K562 (cell line): ENCODE measurements around the gene MIS18A. TPM values are rescaled to one million over a fixed set of nuclear protein-coding genes. Genes with fewer than 3 reads are reported as not detected.

Experiments used
- ATAC-seq: fragments of 200-7000 bp; cut with Tn5 transposase; 3 replicates; pipeline ENCODE4 v1.9.1; 2020; ENCODE audit warnings: moderate library complexity
- BruUV-seq: library from RNA; stranded (reverse); fragments of 400-500 nt; replicated peaks from 2 replicates; lab custom pipeline; 2021; lab: Mats Ljungman, UMichigan
- CTCF ChIA-PET: fragments of 300-600 bp; formaldehyde crosslinking; extraction: SDS; loops from one replicate; lab custom pipeline; 2021; ENCODE audit warnings: low intra/inter-chr PET ratio; lab: Yijun Ruan, JAX
- POLR2A ChIA-PET: fragments of 300-600, 350-650 bp; sonication (Branson Sonifier 250); formaldehyde crosslinking; extraction: SDS; loops from one replicate; lab custom pipeline; 2021; ENCODE audit warnings: antibody characterized with exemption, inconsistent platforms; lab: Yijun Ruan, JAX
- DNase-seq, 4 experiments: peaks; one replicate each; pipeline versions ENCODE4 v3.0.0 to v3.0.0-alpha.2; 2011 to 2018; ENCODE audit warnings: low spot score in 3 of 4, mixed read lengths in 3 of 4; ENCODE audit errors: extremely low read depth in 1 of 4
- FAIRE-seq: peaks from 2 replicates; lab custom pipeline; 2011; peaks lifted over from hg19 to GRCh38; lab: Jason Lieb, UNC
- H2AFZ ChIP-seq: 2 replicates; pipeline ENCODE4 v1.6.0; 2011; ENCODE audit warnings: low read depth, low read length, control low read depth, inconsistent platforms
- H3K27ac ChIP-seq: fragments of 200-600 bp; 3 replicates; pipeline ENCODE4 v1.8.0; 2011; ENCODE audit warnings: low read depth, mild to moderate bottlenecking, control low read depth, inconsistent platforms, low read length, moderate library complexity, mixed read lengths; ENCODE audit errors: extremely low read depth
- H3K27me3 ChIP-seq, 2 experiments: fragments of 300-600 bp in 1 of 2; 2 replicates in 1 of 2; 3 replicates in 1 of 2; pipeline versions ENCODE4 v1.6.0 to v1.8.0; 2011; ENCODE audit warnings: inconsistent platforms in 2 of 2, low read length in 2 of 2, mild to moderate bottlenecking in 1 of 2, mixed read lengths in 1 of 2, moderate library complexity in 1 of 2; ENCODE audit not compliant: control insufficient read depth in 2 of 2, insufficient read depth in 2 of 2
- H3K36me3 ChIP-seq: fragments of 300-600 bp; 3 replicates; pipeline ENCODE4 v1.8.0; 2011; ENCODE audit warnings: mild to moderate bottlenecking, low read length, inconsistent platforms; ENCODE audit not compliant: control insufficient read depth, insufficient read depth
- H3K4me1 ChIP-seq, 2 experiments: fragments of 200-600 bp in 1 of 2; replicated peaks in 1 of 2; 2 replicates in 1 of 2; 3 replicates in 1 of 2; pipeline versions ENCODE4 v1.5.1 to v1.8.0; 2011; ENCODE audit warnings: inconsistent platforms in 2 of 2, low read length in 2 of 2, mild to moderate bottlenecking in 1 of 2, mixed read lengths in 1 of 2, moderate library complexity in 1 of 2; ENCODE audit not compliant: control insufficient read depth in 2 of 2, insufficient read depth in 2 of 2
- H3K4me2 ChIP-seq: 2 replicates; pipeline ENCODE4 v1.6.1; 2011; ENCODE audit warnings: low read length, control low read depth, inconsistent platforms, mixed read lengths; ENCODE audit not compliant: insufficient read depth
- H3K4me3 ChIP-seq: fragments of 200-600 bp; sonication (generic), shearing (Covaris generic); 2 replicates; pipeline ENCODE4 v1.5.1; 2016; ENCODE audit warnings: control low read depth, inconsistent platforms
- H3K79me2 ChIP-seq: fragments of 200-600 bp; 3 replicates; pipeline ENCODE4 v1.8.0; 2011; ENCODE audit warnings: low read length, inconsistent platforms; ENCODE audit not compliant: control insufficient read depth, insufficient read depth
- H3K9ac ChIP-seq, 2 experiments: 2 replicates each; pipeline versions ENCODE4 v1.6.0 to v1.6.1; 2011; ENCODE audit warnings: low read depth in 2 of 2, low read length in 2 of 2, control low read depth in 1 of 2, inconsistent platforms in 1 of 2, mild to moderate bottlenecking in 1 of 2, mixed read lengths in 1 of 2; ENCODE audit not compliant: insufficient read depth in 1 of 2
- H3K9me1 ChIP-seq: one replicate; pipeline ENCODE4 v1.6.0; 2011; ENCODE audit warnings: inconsistent platforms, mild to moderate bottlenecking, low read length, moderate library complexity; ENCODE audit not compliant: control insufficient read depth, insufficient read depth
- H3K9me3 ChIP-seq: replicated peaks from 2 replicates; pipeline ENCODE4 v1.5.1; 2011; ENCODE audit warnings: low read depth, low read length, inconsistent platforms; ENCODE audit not compliant: control insufficient read depth, insufficient read depth
- H4K20me1 ChIP-seq: replicated peaks from 2 replicates; pipeline ENCODE4 v1.6.1; 2011; ENCODE audit warnings: low read length, inconsistent platforms, mixed read lengths; ENCODE audit not compliant: control insufficient read depth, insufficient read depth
- CREB1 ChIP-seq, 2 experiments: sonication (generic) in 1 of 2; formaldehyde crosslinking in 1 of 2; IDR thresholded peaks; 2 replicates each; pipeline versions ENCODE4 v1.6.1 to v1.8.0; 2012 to 2022; ENCODE audit warnings: inconsistent platforms in 1 of 2, mild to moderate bottlenecking in 1 of 2, missing genetic modification reagents in 1 of 2, moderate library complexity in 1 of 2
- DEAF1 ChIP-seq: fragments of 450-650 bp; formaldehyde crosslinking; IDR thresholded peaks from 2 replicates; pipeline ENCODE4 v1.4.0; 2020; ENCODE audit warnings: mild to moderate bottlenecking, moderate library complexity
- IFI16 ChIP-seq: fragments of 250-450 bp; sonication (Bioruptor Pico); IDR thresholded peaks from 2 replicates; pipeline ENCODE4 v2.1.2; 2022; ENCODE audit warnings: mild to moderate bottlenecking, inconsistent platforms
- IRF2 ChIP-seq: sonication (generic); formaldehyde crosslinking; IDR thresholded peaks from 2 replicates; pipeline ENCODE4 v1.8.1; 2022; ENCODE audit warnings: mild to moderate bottlenecking, missing genetic modification reagents
- LARP7 ChIP-seq: fragments of 450-650 bp; IDR thresholded peaks from 2 replicates; pipeline ENCODE4 v1.6.1; 2016
- MGA ChIP-seq: fragments of 450-650 bp; IDR thresholded peaks from 2 replicates; pipeline ENCODE4 v1.6.1; 2016; ENCODE audit warnings: mild to moderate bottlenecking, moderate library complexity
- RBM14 ChIP-seq: fragments of 200-400 bp; formaldehyde crosslinking; IDR thresholded peaks from 2 replicates; pipeline ENCODE4 v1.6.1; 2018; ENCODE audit warnings: low read depth, mild to moderate bottlenecking, low read length, moderate library complexity, borderline replicate concordance; ENCODE audit not compliant: insufficient read depth
- ZNF184 ChIP-seq: sonication (generic); formaldehyde crosslinking; IDR thresholded peaks from 2 replicates; pipeline ENCODE4 v1.5.0; 2020; ENCODE audit warnings: missing genetic modification reagents
- in situ Hi-C: fragments of 300-500 bp; cut with MboI; formaldehyde crosslinking; loops from 4 replicates; pipeline ENCODE4 v1.15.0; 2018; ENCODE audit warnings: inconsistent platforms, mixed read lengths
- intact Hi-C: fragments of 100-400 bp; cut with micrococcal nuclease; formaldehyde crosslinking; loops from 2 replicates; pipeline ENCODE4 v1.14.2; 2022
- polyA plus RNA-seq, 8 experiments: library from polyadenylated mRNA; depleted of rRNA in 4 of 8; stranded (reverse) in 5 of 8; unstranded in 3 of 8; fragments of >200 nt; fragmentation: Nextera tagmentation in 2 of 8; fragmentation: Illumina TruSeq in 1 of 8; extraction: Ambion mirVana in 2 of 8; extraction: Trizol in 1 of 8; gene quantifications; 2 replicates each; pipeline versions ENCODE4 v1.2.1 to v1.2.3, GENCODE V29; 2011 to 2014; ENCODE audit warnings: inconsistent platforms in 1 of 8, missing spikeins in 1 of 8
- total RNA-seq, 7 experiments: library from RNA; depleted of rRNA in 6 of 7; stranded (reverse); fragments of >200 nt in 6 of 7; fragmentation: Illumina TruSeq in 2 of 7; extraction: Trizol in 2 of 7; gene quantifications; 2 replicates each; pipeline versions ENCODE4 v1.2.1 to v1.2.3, GENCODE V29; 2011 to 2021; ENCODE audit warnings: low replicate concordance in 1 of 7
- TF ChIP-seq, protein P1 (sequence below): fragments of 250-450 bp; sonication (Bioruptor Pico); IDR thresholded peaks from 2 replicates; pipeline ENCODE4 v1.4.0; 2020

The MIS18A gene
- total and polyA plus RNA-seq, 9 of the 15 experiments (the other 6 are each of a cell fraction or from before 2014, with no cell fraction given), result 17.7 to 75.3 (median 60.3) TPM

DNA sequence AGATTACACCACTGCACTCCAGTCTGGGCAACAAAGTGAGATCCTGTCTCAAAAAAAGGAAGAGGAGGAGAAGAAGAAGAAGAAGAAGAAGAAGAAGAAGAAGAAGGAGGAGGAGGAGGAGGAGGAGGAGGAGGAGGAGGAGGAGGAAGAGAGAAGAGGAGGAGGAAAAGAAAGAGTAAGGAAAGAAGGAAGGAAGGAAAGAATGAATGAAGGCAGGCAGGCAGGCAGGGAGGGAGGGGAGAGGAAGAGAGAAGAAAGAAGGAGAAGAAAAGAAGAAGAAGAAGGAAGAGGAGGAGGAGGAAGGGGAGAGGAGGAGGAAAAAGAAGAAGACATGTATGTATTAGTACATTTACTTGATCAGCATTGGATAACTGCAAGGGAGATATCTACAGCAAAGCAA lies 26.7 kb downstream of the MIS18A start:
- FAIRE-seq (no peak), DNase-seq (no peak), ATAC-seq (no peak)
- Histone ChIP-seq H3K4me1 (no peaks in the 10 kb centered on the region), H3K4me2 (no peak overlapping the region), H4K20me1 (no peaks in the 10 kb centered on the region), H3K27ac (no peak overlapping the region), H3K9me3 (no peaks in the 10 kb centered on the region), H3K36me3 (no peaks in the 10 kb centered on the region), H3K27me3 (peaks cover 46 to 57% of the 10 kb centered on the region in 2 experiments), H2AFZ (no peak overlapping the region), H3K4me3 (no peak overlapping the region), H3K9me1 (no peaks in the 10 kb centered on the region), H3K79me2 (no peaks in the 10 kb centered on the region), H3K9ac (no peak overlapping the region)
- in situ Hi-C loops, result no loop called here
- POLR2A ChIA-PET, result no interaction called here
- BruUV-seq, result no TSS peak
- CTCF ChIA-PET, result interaction anchor here (0.7 kb wide), 1 partner anchor 394 kb away, joined by 3 read pairs; no protein-coding TSS in a partner anchor
- intact Hi-C loops, result no loop called here
- TF ChIP-seq LARP7, result no peak
- TF ChIP-seq CREB1 (IDR thresholded peaks at IDR 0.05), result no peak
- TF ChIP-seq CREB1 (CRISPR knock-in tag; IDR thresholded peaks at IDR 0.05), result no peak
- no peak for TF ChIP-seq IFI16 (CRISPR knock-in tag)
- TF ChIP-seq, protein P1, sequence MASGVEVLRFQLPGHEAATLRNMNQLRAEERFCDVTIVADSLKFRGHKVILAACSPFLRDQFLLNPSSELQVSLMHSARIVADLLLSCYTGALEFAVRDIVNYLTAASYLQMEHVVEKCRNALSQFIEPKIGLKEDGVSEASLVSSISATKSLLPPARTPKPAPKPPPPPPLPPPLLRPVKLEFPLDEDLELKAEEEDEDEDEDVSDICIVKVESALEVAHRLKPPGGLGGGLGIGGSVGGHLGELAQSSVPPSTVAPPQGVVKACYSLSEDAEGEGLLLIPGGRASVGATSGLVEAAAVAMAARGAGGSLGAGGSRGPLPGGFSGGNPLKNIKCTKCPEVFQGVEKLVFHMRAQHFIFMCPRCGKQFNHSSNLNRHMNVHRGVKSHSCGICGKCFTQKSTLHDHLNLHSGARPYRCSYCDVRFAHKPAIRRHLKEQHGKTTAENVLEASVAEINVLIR, result no peak
- no peak for TF ChIP-seq ZNF184 (CRISPR knock-in tag)
- no peak for TF ChIP-seq IRF2 (CRISPR knock-in tag)
- no peak for TF ChIP-seq MGA
- no peak for TF ChIP-seq RBM14
- TF ChIP-seq DEAF1, result no peak
